Activated naive CD4-positive, alpha-beta T cell treated with anti-CD3 and anti-CD28 coated beads, Interleukin-2, amount 50 U/mL, for 16 hours (primary cell): ENCODE measurements around the gene CDX2.
A peak's percentile ranks its signal among the peaks of the same experiment; 100 is the strongest.
"Not testable (repeated sequence)": the region's sequence is repeated elsewhere in the genome, so short reads cannot be mapped to it uniquely, and the experiment has no call there.

Experiments
- DNase-seq: peaks from one replicate; pipeline ENCODE4 v3.0.0-alpha.2; 2020

The CDX2 gene

DNA sequence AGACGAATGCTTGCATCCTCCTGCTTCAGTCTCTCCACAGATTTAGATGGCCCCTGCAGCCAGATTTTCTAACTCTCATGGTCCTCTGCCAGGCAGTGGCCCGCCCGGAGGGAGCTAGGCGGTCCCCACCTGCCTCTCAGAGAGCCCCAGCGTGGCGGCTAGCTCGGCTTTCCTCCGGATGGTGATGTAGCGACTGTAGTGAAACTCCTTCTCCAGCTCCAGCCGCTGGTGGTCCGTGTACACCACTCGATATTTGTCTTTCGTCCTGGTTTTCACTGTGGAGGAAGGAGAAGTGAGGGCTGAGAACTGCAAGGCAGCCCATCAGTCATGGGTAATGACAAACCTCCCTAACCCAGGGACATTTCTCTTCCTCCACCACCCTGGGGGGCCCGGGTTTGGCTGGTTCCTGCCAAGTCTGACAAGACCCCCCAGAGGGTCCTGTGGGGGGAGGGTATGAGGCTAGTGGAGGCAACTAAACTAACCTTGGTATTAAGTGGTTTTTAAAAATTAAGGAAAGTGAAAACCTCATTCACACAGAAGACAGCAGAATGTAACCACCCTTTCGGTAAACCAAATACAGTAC lies 4.3 kb downstream of the CDX2 start:
- no peak for DNase-seq

DNA sequence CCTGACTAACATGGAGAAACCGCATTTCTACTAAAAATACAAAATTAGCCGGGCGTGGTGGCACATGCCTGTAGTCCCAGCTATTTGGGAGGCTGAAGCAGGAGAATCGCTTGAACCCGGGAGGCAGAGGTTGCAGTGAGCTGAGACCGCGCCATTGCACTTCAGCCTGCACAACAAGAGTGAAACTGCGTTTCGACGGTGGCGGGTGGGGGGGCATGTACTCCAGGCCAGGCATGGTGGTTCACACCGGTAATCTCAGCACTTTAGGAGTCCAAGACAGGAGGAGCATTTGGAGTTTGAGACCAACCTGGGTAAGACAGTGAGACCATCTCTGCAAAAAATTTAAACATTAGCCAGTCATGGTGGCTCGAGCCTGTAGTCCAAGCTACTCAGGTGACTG lies 4.9 kb downstream of the CDX2 start:
- DNase-seq, result not testable (repeated sequence)

DNA sequence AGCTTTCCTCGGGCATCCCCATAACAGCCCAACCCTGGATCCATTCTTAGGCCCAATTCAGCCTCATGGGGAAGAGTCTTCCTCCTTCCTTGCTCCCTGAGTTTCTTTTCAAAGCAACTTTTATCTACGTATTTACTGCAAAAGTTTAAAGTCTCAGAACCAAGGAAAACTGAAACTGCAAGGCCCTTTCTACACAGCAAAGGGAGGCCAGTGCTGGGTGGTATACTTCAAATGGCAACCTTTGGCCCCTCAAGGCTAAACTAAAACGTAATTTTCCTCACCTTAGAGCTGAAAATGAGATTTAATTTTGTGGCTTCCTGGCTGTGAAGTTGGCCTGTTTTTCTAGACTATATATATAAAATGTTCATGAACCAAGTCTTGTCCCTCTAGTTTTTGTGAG lies 5.6 kb downstream of the CDX2 start:
- DNase-seq, result no peak

DNA sequence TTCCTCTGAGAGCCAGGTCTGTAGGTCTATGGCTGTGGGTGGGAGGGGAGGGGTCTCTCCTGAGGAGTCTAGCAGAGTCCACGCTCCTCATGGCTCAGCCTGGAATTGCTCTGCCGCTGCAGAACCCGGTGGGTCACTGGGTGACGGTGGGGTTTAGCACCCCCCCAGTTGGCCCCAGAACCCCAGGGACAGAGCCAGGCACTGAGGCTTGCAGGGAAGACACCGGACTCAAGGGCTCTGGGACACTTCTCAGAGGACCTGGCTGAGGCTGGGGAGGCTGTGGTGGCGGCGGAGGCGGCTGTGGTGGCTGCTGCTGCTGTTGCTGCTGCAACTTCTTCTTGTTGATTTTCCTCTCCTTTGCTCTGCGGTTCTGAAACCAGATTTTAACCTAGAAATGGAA lies 6.1 kb downstream of the CDX2 start:
- no peak for DNase-seq

DNA sequence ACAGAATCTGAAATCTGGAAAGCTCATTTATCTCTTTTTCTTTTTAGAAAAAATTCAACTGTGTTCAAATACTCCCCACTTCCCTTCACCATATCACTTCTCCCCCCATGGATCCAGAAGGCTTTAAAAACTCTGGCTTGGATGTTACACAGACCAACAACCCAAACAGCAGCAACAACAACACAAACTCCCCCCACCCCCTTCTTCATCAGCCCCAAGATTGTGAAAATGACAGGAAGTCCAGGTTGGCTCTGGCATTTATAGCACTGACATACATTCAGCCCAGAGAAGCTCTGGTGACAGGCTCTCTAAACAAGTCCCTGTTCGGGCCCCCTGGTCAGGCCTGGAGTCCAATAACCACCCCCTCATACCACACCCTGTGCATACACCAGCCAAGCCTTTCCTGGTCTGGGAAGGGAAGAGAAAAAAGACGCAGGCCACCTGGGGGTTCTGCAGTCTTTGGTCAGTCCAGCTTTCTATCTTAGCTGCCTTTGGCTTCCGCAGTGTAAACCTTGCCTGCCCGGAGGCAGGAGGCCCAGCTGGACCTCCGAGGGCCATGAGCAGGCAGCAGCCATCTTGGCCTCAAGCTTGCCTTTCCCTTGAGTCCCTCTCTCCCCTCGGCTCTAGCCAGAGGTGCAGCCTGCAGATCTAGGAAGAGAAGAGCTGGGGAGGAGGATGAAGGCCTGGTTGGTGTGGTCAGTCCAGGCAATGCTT lies 6.8 kb downstream of the CDX2 start:
- no peak for DNase-seq

DNA sequence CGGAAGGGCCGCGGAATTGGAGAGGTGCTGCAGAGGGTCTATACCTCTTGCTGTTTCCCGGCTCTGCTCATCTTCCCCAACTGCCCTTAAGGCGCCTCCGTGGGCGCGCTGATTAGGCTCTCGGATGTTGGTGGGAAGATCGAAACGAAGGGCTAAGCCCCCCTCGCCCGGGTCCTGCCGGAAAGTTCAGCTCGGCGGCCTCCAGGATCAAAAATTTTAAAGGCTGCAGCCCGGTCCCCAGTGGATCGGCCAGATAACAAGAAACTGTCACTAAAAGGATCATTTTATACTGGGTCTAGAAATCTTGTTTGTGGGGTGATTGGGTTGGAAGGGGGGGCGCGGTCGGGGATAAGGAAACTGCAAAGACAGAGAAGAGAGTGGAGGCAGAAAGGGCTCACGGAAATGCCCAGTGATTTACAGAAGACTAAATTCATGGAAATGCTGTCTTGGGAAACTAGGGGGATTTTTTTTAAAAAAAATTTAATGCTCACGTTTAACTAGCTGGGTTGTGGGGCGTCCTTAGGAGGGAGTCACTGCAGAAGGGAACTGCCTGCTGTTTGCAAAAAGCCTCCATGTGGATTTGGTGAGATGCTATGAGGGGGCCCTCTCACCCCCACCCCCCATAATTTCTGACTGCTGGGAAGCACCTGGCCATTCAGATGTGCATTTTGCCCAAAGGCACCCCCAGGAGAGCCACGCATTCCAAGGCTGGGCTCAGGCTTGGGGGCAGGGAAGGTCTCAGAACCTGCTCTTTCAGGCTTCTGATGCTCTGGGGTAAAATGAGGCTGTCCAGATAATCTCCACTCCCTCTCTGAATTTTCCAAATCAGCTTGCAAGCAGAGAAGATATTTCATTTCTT lies 7.7 kb downstream of the CDX2 start:
- no peak for DNase-seq

DNA sequence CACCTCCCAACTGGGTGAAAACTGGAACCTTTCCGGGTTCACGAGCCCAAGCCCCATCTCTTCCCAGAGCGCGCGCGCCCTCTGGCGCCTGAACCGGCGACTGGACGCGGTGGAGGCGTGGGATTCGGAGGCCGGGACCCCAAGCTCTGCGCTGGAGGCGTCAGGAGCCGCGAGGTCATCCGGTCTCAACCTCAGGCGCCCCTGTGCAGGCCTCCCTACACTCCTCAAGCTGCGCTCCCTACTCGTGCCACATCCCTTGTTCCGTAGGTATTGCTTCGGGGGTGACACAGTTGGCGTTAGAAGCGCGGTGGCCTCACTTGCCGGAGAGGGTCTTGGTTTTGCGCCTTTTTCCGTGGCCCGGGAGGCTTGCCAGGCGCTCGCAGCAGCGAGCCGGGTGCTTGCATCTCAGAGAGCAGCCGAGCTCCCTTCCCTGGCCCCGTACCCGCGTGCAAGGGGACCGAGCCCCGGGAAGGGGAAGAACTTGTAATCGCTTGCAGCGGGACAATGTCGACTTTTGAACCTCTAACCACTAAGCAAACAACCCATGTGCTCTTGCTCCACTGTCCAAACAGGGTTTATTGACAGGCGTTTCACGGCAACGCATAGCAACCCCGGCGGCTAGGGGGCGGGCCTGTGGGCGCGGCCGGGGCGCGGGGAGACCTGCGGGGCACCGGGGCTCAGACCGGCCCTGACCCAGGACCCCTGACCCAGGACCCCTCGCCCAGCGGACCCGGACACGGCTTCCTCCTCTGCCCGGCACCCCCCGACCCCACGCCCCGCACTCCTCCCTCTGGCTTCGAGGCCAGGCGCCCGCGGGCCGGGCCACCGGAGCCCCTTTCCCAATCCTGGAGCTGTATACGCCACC lies 8.5 kb downstream of the CDX2 start:
- DNase-seq, result no peak

DNA sequence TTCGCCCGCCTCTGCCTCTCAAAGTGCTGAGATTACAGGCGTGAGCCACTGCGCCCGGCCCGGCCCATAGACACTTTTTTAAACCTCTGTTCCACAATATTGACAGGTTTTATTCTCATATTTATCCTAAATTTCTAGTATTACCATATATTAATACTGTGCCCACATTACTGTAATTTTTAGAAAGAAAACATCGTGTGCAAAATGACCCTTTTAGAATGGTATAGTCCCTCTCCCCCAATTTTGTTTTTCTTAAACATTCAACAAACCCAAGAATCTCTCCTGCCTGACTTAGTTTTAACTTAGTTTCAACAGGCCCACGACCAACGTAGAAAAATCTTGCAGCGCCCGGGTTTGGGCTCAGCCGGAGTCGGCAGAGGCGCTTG lies 9.1 kb downstream of the CDX2 start:
- no peak for DNase-seq

DNA sequence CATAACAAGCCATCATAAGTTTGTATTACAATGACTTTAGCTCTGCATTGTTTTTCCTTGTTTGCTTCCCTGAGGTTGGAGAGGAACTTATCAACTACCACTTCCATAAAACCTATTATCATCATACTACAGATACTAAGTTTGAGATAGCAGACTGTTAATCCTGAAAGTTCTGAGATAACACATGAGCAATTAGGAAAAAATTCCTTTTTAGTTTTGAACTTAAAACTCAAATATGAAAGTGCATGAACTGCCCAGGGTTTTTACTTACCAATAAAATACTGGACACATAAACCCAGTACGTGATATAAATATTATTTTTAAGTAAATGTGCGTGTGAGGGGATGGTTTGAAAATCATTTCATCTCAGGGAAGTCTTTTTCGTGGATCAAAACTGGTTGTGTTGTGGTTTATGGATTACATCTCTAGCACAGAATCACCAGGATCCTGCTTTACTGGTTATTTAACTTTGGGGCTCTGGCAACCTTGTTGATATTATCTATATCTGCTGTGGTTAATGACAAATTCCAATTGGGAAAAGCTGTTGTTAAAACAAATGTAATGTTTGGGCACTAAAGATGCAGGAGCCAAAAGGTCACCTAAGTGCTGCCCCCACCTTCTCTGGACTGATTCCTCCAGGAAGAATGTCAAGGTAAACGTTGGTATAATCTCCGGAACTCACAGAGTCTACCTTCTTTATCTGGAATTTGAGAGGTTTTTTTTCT lies 12.4 kb downstream of the CDX2 start:
- DNase-seq, result no peak

DNA sequence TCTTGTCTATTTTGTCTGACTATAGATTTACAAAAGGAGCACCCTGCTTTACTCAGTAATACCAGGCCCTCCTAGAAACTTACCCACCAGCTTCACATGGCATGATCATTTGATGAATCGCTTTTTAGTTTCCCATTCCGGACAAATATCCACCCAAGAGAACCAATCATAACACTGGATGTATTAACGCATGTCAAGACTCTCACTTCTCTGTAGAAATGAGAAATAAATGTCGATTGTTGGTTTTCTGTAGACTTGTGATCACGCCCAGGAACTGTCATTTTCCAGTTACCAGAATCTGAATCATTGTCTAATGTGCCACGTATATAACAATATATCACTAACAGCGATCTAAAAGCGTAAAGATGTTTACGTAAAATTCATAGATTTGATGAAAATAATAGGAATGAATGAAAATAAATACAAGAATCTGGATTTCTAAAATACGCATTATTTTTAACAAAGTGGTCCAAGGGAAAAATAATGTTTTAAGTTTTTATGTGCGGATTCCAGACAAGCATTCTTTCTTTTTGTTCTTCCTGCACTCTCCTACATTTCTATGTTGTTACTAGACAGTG lies 14.0 kb downstream of the CDX2 start:
- no peak for DNase-seq

DNA sequence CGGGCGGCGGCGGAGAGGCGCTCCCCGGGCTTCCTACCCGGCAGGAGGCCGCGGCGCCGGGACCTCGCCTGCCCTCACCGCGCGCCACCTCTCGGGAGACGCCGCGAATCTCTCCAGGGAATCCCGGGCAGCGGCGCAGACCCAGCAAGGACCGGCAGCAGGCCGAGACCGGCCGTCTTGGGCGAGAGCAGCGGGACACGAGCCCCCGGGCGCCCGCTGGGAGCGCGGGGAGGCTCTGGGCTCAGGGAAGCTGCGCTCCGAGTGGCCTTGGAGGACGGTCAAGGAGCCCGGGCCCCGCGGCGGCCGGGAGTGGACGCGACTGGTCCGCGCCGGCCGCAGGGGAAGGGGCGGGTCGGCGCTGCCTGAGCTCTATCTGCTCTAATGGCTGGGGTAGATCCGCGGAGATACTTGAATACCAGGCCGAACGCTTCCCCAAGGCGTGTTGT lies 14.7 kb downstream of the CDX2 start:
- no peak for DNase-seq

DNA sequence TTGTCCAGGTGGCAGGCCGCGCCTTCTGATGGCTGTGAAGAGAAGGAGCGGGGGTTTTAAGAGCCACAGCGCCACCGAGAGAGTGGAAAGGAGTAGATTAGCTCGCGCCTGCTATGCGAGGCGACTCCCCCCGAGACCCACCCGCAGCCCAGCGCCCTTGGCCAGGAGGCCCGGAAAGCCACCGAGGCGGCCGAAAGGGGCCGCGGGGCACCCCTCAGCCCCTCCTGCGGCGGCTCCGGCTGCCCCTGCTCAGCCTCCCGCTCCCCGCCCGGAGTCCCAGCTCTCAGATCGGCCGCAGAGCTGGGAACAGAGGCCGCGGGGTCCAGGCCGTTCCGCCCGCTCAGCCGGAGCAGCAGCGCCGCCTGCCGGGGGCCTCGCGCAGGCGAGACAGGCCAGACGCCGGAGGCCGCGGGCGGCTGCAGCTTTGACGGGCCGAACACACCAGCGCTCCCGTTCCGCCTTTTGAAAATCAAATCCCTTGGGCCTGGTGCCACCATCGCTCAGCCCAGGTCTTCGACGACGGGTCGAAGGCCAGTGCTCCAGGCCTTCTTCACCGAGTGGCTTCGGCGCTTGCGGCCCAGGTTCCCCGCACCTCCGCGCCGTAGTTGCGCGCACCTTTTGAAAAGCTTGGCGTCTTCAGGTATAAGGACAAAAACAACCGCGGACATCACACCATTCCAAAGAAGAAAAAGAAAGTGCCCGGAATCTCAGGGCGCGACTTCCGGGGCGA lies 15.3 kb downstream of the CDX2 start:
- DNase-seq, result peak; percentile 70

DNA sequence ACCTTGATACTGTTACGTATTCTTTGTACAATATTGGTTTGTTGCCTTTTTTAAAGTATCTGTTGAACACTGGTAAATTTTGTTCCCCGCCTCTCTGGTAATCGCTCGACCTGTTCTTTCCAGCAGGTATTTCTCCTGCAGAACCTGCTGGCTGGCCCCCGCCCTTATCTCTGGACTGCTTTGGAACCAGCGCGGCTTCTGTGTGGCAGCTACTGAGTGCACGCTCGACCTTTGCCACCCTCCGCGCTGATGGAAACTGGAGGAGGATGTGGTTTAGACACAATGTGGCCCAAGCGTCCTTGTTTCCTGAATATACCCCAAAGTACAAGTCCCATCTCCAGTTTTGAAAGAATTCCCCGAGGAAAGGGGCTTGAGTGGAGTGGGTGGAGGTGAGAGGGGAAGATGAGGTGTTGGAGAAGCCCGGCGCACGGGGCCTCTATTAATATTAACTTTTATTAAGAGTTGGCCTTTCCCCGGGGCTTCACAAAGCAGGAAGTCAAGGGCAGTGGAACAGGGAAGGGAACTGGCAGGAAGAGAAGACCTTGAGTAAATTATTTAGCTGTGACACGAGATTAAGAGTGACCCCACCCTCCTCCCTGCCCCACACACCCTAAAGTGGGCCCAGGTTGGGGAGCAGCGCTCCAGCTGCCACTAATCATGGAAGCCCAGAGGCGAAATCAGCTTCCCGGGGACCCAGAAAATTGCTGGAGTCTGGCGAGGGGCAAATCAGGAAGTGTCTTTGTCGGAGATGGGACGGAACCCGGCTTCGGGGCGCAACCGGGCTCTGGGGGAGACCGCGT lies 16.0 kb downstream of the CDX2 start:
- DNase-seq, result no peak

DNA sequence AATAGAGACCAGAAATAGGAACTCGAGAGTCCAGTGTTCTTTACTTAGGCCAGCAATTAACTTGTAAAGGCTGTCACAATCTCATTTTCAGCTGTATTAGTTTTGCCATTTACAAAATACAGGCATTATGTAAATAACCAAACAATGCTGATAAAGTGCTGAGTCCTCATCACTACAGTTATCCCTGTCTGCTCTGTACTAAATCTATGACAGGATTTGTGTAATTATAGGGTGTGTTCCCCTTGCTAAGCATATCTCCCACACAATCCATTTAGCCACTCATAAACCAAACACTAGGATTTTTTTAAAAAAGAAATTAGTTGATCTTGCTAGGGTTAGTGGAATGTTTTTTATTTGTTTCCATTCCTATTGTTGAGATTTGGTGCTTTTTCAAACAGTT lies 26.1 kb downstream of the CDX2 start:
- no peak for DNase-seq

DNA sequence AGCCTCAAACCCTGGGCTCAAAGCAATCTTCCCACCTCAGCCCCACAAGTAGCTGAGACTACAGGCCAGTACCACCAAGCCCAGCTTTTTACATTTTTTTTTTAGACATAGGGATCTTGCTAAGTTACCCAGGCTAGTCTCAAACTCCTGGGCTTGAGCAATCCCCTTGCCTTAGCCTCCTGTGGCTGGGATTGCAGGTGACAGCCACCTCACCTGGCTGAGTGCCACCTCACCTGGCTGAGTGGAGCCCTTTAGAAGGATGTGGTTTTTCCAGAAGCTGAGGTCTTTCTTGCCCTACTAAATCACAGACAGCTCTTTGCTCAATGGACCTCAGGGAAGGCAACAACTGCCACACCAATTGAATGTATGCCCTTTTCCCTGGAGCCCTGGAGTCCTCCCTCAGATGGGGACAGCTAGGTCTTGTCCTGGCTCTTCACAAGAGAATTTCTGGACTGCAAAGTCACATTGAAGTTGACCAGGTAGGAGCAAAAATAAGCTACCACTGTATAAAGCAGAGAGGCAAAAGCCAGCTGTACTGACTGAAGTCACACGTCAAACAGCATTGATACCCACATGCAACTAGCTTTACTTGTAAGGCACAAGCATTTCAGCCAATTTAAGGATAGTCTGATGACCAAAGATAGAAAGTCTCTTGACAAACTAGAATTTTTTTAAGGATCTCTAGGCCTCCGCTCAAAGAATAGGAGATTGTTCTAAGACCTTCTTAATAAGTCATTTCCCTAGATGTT lies 35.4 kb downstream of the CDX2 start:
- no peak for DNase-seq

DNA sequence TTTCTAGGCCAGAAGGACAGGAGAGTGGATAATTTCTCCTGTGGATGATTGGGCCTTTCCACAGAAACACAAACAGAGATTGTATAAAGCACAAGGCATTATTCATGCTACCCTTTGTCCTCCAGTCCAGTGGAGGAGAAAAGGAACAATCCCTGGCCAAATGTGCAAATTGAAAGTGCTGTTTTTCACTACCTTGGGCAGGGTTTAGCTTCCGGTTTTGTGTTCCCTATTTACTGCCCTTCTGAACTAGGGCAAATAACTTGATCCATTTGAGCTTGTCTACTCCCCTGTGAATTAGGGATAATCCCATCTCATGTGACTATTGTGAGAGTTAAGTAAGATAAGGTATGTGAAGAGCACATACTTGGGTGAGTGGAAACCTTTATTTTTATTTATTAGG lies 36.0 kb downstream of the CDX2 start:
- no peak for DNase-seq

DNA sequence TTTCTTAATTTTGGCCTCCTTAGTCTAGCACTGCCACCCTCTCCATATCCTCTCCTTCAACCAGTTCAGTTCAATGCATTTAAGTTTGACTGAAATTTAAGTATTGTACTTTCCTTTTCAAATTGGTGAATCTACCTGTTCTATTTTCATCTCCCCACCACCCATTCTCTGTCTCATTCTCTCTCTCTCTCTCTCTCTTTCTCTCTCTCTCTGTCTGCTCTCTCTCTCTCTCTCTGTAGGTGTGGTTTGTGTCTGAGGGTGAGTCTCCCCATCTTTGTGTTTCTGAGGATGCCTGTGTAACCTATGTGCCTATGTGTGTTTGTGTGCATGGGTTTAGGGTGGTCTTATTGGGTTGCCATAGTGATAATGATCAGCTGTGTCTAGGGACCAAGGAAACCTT lies 39.2 kb downstream of the CDX2 start:
- no peak for DNase-seq

DNA sequence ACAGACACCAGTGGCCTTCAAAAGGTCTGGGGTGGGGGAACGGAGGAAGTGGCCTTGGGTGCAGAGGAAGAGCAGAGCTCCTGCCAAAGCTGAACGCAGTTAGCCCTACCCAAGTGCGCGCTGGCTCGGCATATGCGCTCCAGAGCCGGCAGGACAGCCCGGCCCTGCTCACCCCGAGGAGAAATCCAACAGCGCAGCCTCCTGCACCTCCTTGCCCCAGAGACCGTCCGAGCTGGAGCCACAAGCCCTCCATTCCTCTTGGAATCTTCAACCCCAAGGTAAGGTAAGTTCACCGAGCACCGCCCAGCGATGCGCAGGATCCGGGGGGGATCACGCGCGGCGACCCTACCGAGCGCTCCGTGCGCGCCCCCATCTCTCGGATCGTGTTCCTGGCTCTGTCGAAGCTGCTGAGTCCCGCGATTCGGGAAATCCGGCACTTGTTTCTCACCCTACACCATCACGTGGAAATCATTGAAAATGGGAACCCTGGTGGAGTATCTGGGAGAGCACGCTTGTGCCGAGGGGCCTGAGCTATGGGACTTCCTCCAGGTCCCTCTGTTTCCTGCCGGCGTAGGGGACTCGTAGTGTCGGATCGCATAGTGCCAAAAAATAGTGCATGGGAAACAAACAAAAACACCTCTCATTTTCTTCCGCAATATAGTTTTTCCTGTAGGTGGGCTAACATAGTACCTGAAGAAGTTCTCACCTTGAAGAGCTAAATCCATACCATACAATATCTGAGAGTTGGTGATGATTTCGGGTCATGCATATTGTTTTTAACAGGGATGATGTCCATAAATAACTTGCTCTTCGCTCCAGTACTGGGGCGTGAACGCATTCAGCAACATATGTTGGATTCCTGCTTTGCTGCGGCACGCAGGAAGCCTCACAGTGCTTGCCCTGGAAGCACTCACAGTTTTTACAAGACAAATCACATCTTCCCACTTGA lies 40.0 kb downstream of the CDX2 start:
- DNase-seq, result no peak
